A549 (cell line): Measurements from ENCODE around the gene RCAN2. TPM values are rescaled to one million over a fixed set of nuclear protein-coding genes. Genes with fewer than 3 reads are reported as not detected.

Experiments
- ATAC-seq, 2 experiments: fragments of 200-7000 bp in 1 of 2; fragments of >200 bp in 1 of 2; cut with Nextera tagmentation in 1 of 2; cut with Tn5 transposase in 1 of 2; 3 replicates each; pipeline versions ENCODE4 v1.8.0 to v1.9.1; 2018 to 2020; ENCODE audit warnings: mild to moderate bottlenecking in 1 of 2, moderate library complexity in 1 of 2
- CTCF ChIA-PET: fragments of 300-600 bp; sonication (Branson Sonifier 250); formaldehyde crosslinking; extraction: SDS; loops from one replicate; lab custom pipeline; 2021; ENCODE audit warnings: antibody characterized with exemption, inconsistent platforms; lab: Yijun Ruan, JAX
- POLR2A ChIA-PET: fragments of 350-600 bp; formaldehyde crosslinking; extraction: SDS; loops from one replicate; lab custom pipeline; 2021; ENCODE audit warnings: antibody characterized with exemption, inconsistent platforms; lab: Yijun Ruan, JAX
- DNase-seq, 2 experiments: peaks; one replicate each; pipeline versions ENCODE4 v3.0.0 to v3.0.0-alpha.2; 2011 to 2016; ENCODE audit warnings: low read depth in 1 of 2, low spot score in 1 of 2
- FAIRE-seq: peaks from 2 replicates; lab custom pipeline; 2011; peaks lifted over from hg19 to GRCh38; lab: Jason Lieb, UNC
- H3K27ac ChIP-seq, 2 experiments: fragments of >200 bp; sonication (Bioruptor Twin); formaldehyde crosslinking; 3 replicates each; pipeline ENCODE4 v1.5.1; 2016 to 2017
- H3K4me1 ChIP-seq: fragments of >200 bp; sonication (Bioruptor Twin); formaldehyde crosslinking; 3 replicates; pipeline ENCODE4 v1.6.1; 2016
- H3K4me2 ChIP-seq: fragments of >200 bp; sonication (Bioruptor Twin); formaldehyde crosslinking; 3 replicates; pipeline ENCODE4 v1.6.1; 2016
- H3K4me3 ChIP-seq: fragments of >200 bp; sonication (Bioruptor Twin); formaldehyde crosslinking; 3 replicates; pipeline ENCODE4 v1.5.1; 2016
- H3K9me3 ChIP-seq: fragments of >200 bp; sonication (Bioruptor Twin); formaldehyde crosslinking; 3 replicates; pipeline ENCODE4 v1.6.1; 2016
- BCL3 ChIP-seq: fragments of >200 bp; sonication (Bioruptor Twin); formaldehyde crosslinking; IDR thresholded peaks from 3 replicates; pipeline ENCODE4 v1.6.1; 2016
- CBX2 ChIP-seq: fragments of 200-600 bp; sonication (generic); IDR thresholded peaks from 2 replicates; pipeline ENCODE4 v1.6.1; 2016; ENCODE audit warnings: low read depth, mild to moderate bottlenecking, borderline replicate concordance
- CBX8 ChIP-seq: fragments of 200-600 bp; sonication (generic); IDR thresholded peaks from 2 replicates; pipeline ENCODE4 v1.6.1; 2016
- CEBPB ChIP-seq, 2 experiments: fragments of >200 bp in 1 of 2; sonication (Bioruptor Twin) in 1 of 2; formaldehyde crosslinking in 1 of 2; IDR thresholded peaks; 2 replicates each; pipeline ENCODE4 v1.6.1; 2012 to 2016
- CHD2 ChIP-seq: fragments of 150-350 bp; IDR thresholded peaks from 2 replicates; pipeline ENCODE4 v1.6.1; 2014; ENCODE audit warnings: low read length; ENCODE audit not compliant: partially characterized antibody
- CHD4 ChIP-seq: fragments of 200-600 bp; sonication (generic); IDR thresholded peaks from 2 replicates; pipeline ENCODE4 v1.6.1; 2016; ENCODE audit warnings: antibody characterized with exemption, mild to moderate bottlenecking, borderline replicate concordance
- EP300 ChIP-seq, 2 experiments: fragments of >200 bp; sonication (Bioruptor Twin); formaldehyde crosslinking; IDR thresholded peaks; 2 replicates in 1 of 2; 3 replicates in 1 of 2; pipeline ENCODE4 v1.6.1; 2016 to 2017
- ESRRA ChIP-seq: fragments of 150-350 bp; IDR thresholded peaks from 2 replicates; pipeline ENCODE4 v1.6.1; 2014; ENCODE audit warnings: mild to moderate bottlenecking, low read length, borderline replicate concordance
- FOSB ChIP-seq: fragments of 250-450 bp; sonication (Bioruptor Pico); IDR thresholded peaks from 2 replicates; pipeline ENCODE4 v1.5.0; 2020; ENCODE audit warnings: mild to moderate bottlenecking, moderate library complexity
- HOXA7 ChIP-seq: fragments of 250-450 bp; sonication (Bioruptor Pico); IDR thresholded peaks from 2 replicates; pipeline ENCODE4 v1.5.0; 2020; ENCODE audit warnings: mild to moderate bottlenecking, moderate library complexity
- HOXB13 ChIP-seq: fragments of 250-450 bp; sonication (Bioruptor Pico); IDR thresholded peaks from 2 replicates; pipeline ENCODE4 v1.5.0; 2020; ENCODE audit warnings: low read depth, mild to moderate bottlenecking, moderate library complexity
- HOXB5 ChIP-seq: fragments of 250-450 bp; sonication (Bioruptor Pico); IDR thresholded peaks from 2 replicates; pipeline ENCODE4 v1.5.0; 2020; ENCODE audit warnings: mild to moderate bottlenecking, moderate library complexity
- JUN ChIP-seq, 2 experiments: fragments of >200 bp; sonication (Bioruptor Twin); formaldehyde crosslinking; IDR thresholded peaks; 2 replicates in 1 of 2; 3 replicates in 1 of 2; pipeline ENCODE4 v1.6.1; 2016 to 2017
- MAZ ChIP-seq: fragments of 150-350 bp; IDR thresholded peaks from 2 replicates; pipeline ENCODE4 v1.6.1; 2014; ENCODE audit warnings: antibody characterized with exemption, low read depth, low read length, borderline replicate concordance
- PBX3 ChIP-seq: IDR thresholded peaks from 2 replicates; pipeline ENCODE4 v1.6.1; 2012
- RAD21 ChIP-seq, 2 experiments: fragments of >200 bp in 1 of 2; sonication (Bioruptor Twin) in 1 of 2; formaldehyde crosslinking in 1 of 2; IDR thresholded peaks in 1 of 2; conservative IDR thresholded peaks in 1 of 2; 2 replicates in 1 of 2; 3 replicates in 1 of 2; pipeline ENCODE4 v1.6.1; 2012 to 2018; ENCODE audit warnings: inconsistent platforms in 1 of 2
- RARB ChIP-seq: fragments of 250-450 bp; sonication (Bioruptor Pico); IDR thresholded peaks from 2 replicates; pipeline ENCODE4 v1.8.0; 2021; ENCODE audit warnings: mild to moderate bottlenecking, moderate library complexity
- RCOR1 ChIP-seq: fragments of 150-350 bp; IDR thresholded peaks from 2 replicates; pipeline ENCODE4 v1.6.1; 2014; ENCODE audit warnings: antibody characterized with exemption, low read length, low read depth
- REST ChIP-seq: fragments of 200-600 bp; sonication (generic); IDR thresholded peaks from 2 replicates; pipeline ENCODE4 v1.6.1; 2016; ENCODE audit warnings: antibody characterized with exemption, mild to moderate bottlenecking, moderate library complexity
- RFX5 ChIP-seq: fragments of 450-650 bp; IDR thresholded peaks from 2 replicates; pipeline ENCODE4 v1.7.1; 2014; ENCODE audit warnings: antibody characterized with exemption, mild to moderate bottlenecking, moderate library complexity
- SREBF2 ChIP-seq: fragments of 450-650 bp; IDR thresholded peaks from 2 replicates; pipeline ENCODE4 v1.6.1; 2014; ENCODE audit warnings: mild to moderate bottlenecking, moderate library complexity
- ZNF302 ChIP-seq: fragments of 250-450 bp; sonication (Bioruptor Pico); IDR thresholded peaks from 2 replicates; pipeline ENCODE4 v1.9.0; 2021; ENCODE audit warnings: inconsistent platforms, mild to moderate bottlenecking, moderate library complexity
- WGBS: methylation state at CpG from one replicate; pipeline ENCODE4 v1.1.6; 2017; ENCODE audit errors: missing lambda C conversion rate; 5-methylcytosine and 5-hydroxymethylcytosine counted together
- polyA plus RNA-seq, 4 experiments: library from polyadenylated mRNA; depleted of rRNA in 3 of 4; stranded (reverse); fragments of >200 nt; fragmentation: RNase III in 1 of 4; extraction: RNeasy Plus Mini Kit Qiagen cat#74134 plus additional on column Dnase treatment in 1 of 4; gene quantifications; 2 replicates in 3 of 4; 3 replicates in 1 of 4; pipeline ENCODE4 v1.2.3, GENCODE V29; 2011 to 2017
- TF ChIP-seq, protein P1 (sequence below): fragments of 250-450 bp; sonication (Bioruptor Pico); IDR thresholded peaks from 2 replicates; pipeline ENCODE4 v1.5.0; 2020; ENCODE audit warnings: low read depth, mild to moderate bottlenecking, moderate library complexity
- TF ChIP-seq, protein P2 (sequence below): fragments of >200 bp; sonication (Bioruptor Twin); formaldehyde crosslinking; IDR thresholded peaks from 2 replicates; pipeline ENCODE4 v1.6.1; 2016

The RCAN2 gene
- polyA plus RNA-seq, 2 of the 4 experiments (the other 2 are of a cell fraction): not detected

DNA sequence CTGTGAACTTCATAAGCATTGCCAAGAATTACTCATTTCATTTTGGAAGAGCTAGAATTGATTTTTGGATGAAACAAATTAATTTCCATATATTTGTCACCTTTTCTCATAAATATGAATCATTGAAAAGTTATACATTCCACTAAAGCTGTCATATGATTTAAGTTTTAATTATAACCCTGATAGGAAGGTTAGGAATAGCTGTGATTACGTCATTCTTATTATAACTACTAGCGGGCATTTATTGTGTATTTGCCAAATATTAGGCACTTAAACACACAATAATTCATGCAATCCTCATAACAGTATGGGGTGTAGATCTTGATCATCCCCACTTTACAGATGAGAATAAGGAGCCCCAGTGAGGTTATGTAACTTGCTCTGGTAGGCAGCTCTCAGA, 243.1 kb downstream of the RCAN2 start:
- Histone ChIP-seq H3K4me2 (no peak overlapping the region), H3K4me1 (no peaks in the 10 kb centered on the region), H3K4me3 (no peak overlapping the region), H3K27ac (no peak overlapping the region), H3K9me3 (no peaks in the 10 kb centered on the region)
- 23% methylated on average over 2 of the region's 2 CpGs for WGBS
- TF ChIP-seq HOXA7 (CRISPR knock-in tag): no peak
- no peak for TF ChIP-seq BCL3
- TF ChIP-seq FOSB (CRISPR knock-in tag): no peak
- TF ChIP-seq, protein P1, sequence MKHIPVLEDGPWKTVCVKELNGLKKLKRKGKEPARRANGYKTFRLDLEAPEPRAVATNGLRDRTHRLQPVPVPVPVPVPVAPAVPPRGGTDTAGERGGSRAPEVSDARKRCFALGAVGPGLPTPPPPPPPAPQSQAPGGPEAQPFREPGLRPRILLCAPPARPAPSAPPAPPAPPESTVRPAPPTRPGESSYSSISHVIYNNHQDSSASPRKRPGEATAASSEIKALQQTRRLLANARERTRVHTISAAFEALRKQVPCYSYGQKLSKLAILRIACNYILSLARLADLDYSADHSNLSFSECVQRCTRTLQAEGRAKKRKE (CRISPR knock-in tag): no peak
- TF ChIP-seq ESRRA: no peak
- TF ChIP-seq SREBF2: no peak
- TF ChIP-seq CHD2: no peak
- TF ChIP-seq JUN (IDR thresholded peaks at IDR 0.05): no peak
- DNase-seq (no peak), ATAC-seq (no peak), FAIRE-seq (no peak)
- ChIA-PET POLR2A (no interaction called here), CTCF (interaction anchor here (1.4 kb wide), 1 partner anchor 15 kb away, joined by 3 read pairs; no protein-coding TSS in a partner anchor)

DNA sequence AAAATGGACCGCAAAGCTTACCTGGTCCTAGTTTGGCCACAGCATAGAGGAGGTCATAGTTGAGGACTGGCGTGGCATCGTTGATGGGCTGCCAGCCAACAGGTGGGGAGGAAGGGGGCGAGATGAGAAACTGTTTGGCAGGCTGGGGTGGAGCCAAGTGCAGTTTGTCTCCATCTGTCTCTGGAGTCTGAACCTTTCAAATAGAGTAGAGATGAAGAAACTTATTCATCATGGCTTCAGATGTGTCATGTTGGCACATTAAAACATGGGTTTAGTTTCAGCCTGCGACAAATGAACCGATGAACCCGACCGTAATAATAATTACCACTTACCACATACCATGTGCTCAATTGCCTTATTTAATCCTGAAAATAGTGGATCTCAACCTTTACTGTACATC, 244.5 kb downstream of the RCAN2 start:
- Histone ChIP-seq H3K4me1 (no peaks in the 10 kb centered on the region), H3K9me3 (no peaks in the 10 kb centered on the region), H3K4me2 (no peak overlapping the region), H3K27ac (no peak overlapping the region), H3K4me3 (no peak overlapping the region)
- ChIA-PET POLR2A (no interaction called here), CTCF (no interaction called here)
- DNase-seq (no peak), ATAC-seq (no peak), FAIRE-seq (no peak)
- 63% methylated on average over 7 of the region's 8 CpGs for WGBS
- no peak for TF ChIP-seq PBX3

- 0% methylated on average over 1 of the region's 1 CpG for WGBS
- ChIA-PET POLR2A (no interaction called here), CTCF (no interaction called here)
- H3K9me3 ChIP-seq: no peaks in the 10 kb centered on the region
- no peak overlapping the region for H3K27ac ChIP-seq
- no peaks in the 10 kb centered on the region for H3K4me1 ChIP-seq
- H3K4me3 ChIP-seq: no peak overlapping the region
- H3K4me2 ChIP-seq: no peak overlapping the region
- TF ChIP-seq ZNF302 (CRISPR knock-in tag): no peak
- no peak for TF ChIP-seq REST
- TF ChIP-seq RFX5: no peak
- TF ChIP-seq MAZ: no peak
- TF ChIP-seq EP300 (IDR thresholded peaks at IDR 0.05): no peak
- TF ChIP-seq, protein P1 (CRISPR knock-in tag): no peak
- TF ChIP-seq CHD4: no peak
- TF ChIP-seq RCOR1: no peak
- TF ChIP-seq HOXB5: no peak
- no peak for TF ChIP-seq BCL3
- no peak for TF ChIP-seq CBX2
- TF ChIP-seq RAD21 (conservative IDR thresholded peaks at IDR 0.05 in 1 of 2, IDR thresholded peaks at IDR 0.05 in 1 of 2): no peak
- TF ChIP-seq CEBPB (IDR thresholded peaks at IDR 0.05): no peak
- TF ChIP-seq, protein P2, sequence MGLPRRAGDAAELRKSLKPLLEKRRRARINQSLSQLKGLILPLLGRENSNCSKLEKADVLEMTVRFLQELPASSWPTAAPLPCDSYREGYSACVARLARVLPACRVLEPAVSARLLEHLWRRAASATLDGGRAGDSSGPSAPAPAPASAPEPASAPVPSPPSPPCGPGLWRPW: no peak
- TF ChIP-seq RARB (CRISPR knock-in tag): no peak
- no peak for TF ChIP-seq HOXB13 (CRISPR knock-in tag)
- TF ChIP-seq CBX8: no peak
- DNase-seq: no peak
- no peak for ATAC-seq
- FAIRE-seq: no peak
These were observed 245.2 kb downstream of the RCAN2 start for GRCh38 chr6:46246081-46246480.
